Measurements from ENCODE around the gene MGME1. TPM values are rescaled to one million over a fixed set of nuclear protein-coding genes. Genes with fewer than 3 reads are reported as not detected.

Gene MGME1
- total and polyA plus RNA-seq, 2 of the 13 experiments (the other 11 are each of a cell fraction or from before 2014, with no cell fraction given), result 36.7 to 66.6 TPM

DNA sequence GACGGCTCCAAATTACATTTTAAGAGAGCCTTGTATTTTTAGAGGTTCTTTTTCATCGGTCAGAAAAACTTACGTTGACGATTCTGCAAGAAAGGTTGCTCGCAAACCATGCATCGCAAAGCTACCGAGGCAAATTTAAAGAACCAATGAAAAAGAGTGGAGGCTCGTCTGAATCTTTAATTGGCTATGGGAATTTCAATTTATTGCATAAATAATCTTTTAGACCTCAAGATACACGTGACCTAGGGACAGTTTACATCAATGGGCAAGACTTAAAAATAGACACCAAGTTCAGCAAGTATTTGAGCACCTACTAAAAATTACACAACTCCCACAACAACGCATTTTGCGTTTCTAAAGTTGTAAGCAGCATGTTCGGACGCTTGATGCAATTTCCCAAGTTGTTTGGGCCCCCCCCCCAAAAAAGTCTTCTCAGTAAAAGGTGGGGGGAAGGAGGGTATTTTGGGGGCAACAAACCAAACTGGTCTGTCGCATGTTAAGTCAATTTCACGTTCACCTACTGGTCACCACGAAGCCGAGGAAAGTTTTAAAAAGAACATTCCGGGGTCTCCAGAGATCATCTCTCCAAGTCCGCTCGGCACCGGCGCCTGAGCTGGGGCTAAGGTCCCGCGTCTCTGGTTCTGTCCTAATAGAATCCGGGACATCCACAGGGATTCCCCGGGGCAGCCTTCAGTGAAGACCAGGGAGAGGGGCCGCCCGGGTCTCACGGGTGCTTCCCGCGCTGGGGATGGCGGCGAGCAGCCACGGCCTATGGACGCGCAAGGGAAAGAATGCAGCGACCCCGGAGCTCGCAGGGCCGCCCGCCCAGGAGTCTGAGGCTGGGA lies 1.1 kb upstream of the MGME1 start (continued):
- TF ChIP-seq, protein P1, sequence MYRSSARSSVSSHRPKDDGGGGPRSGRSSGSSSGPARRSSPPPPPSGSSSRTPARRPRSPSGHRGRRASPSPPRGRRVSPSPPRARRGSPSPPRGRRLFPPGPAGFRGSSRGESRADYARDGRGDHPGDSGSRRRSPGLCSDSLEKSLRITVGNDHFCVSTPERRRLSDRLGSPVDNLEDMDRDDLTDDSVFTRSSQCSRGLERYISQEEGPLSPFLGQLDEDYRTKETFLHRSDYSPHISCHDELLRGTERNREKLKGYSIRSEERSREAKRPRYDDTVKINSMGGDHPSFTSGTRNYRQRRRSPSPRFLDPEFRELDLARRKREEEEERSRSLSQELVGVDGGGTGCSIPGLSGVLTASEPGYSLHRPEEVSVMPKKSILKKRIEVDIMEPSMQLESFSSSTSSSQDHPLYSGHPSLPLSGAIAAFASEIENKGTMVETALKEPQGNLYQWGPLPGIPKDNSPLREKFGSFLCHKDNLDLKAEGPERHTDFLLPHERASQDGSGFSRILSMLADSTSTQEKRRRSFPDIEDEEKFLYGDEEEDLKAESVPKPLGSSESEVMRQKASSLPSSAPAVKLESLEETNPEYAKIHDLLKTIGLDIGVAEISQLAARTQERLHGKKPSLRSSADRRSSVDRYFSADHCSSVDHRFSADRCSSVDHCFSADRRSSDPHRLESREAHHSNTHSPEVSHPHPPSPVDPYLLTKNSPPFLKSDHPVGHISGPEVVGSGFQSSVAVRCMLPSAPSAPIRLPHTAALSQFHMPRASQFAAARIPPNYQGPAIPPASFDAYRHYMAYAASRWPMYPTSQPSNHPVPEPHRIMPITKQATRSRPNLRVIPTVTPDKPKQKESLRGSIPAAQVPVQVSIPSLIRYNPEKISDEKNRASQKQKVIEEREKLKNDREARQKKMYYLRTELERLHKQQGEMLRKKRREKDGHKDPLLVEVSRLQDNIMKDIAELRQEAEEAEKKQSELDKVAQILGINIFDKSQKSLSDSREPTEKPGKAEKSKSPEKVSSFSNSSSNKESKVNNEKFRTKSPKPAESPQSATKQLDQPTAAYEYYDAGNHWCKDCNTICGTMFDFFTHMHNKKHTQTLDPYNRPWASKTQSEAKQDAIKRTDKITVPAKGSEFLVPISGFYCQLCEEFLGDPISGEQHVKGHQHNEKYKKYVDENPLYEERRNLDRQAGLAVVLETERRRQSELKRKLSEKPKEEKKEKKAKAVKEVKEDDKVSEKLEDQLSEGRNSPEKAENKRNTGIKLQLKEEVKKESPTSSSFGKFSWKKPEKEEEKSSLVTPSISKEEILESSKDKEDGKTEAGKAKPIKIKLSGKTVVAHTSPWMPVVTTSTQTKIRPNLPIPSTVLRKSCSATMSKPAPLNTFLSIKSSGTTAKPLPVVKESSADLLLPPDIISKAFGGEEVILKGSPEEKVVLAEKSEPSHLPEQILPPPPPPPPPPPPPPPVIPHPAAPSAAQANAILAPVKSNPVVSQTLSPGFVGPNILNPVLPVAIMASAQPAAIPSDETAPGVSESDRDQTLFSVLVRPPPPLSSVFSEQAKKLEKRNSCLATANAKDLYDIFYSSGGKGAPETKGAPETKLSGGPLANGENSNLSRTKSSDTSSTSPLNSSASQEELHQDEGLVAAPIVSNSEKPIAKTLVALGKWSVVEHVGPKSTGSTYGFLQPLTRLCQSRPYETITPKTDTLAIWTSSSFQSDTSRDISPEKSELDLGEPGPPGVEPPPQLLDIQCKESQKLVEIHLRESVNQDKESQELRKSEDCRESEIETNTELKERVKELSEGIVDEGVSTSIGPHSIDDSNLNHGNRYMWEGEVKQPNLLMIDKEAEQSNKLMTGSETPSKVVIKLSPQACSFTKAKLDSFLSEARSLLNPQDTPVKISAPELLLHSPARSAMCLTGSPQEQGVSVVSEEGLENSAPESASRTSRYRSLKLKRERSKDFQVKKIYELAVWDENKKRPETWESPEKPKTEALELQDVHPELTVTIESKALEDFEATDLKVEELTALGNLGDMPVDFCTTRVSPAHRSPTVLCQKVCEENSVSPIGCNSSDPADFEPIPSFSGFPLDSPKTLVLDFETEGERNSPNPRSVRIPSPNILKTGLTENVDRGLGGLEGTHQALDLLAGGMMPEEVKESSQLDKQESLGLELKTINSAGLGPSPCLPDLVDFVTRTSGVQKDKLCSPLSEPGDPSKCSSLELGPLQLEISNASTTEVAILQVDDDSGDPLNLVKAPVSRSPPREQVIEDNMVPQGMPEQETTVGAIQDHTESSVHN (CRISPR knock-in tag; IDR thresholded peaks at IDR 0.05), result no peak
- TF ChIP-seq SOX6 (IDR thresholded peaks at IDR 0.05) (no peak), SOX6 (CRISPR knock-in tag; IDR thresholded peaks at IDR 0.05) (no peak), HOXA5 (CRISPR knock-in tag; IDR thresholded peaks at IDR 0.05) (0 out of 2 replicates have a peak, but pooled peaks have one; percentile 9), PCBP1 (IDR thresholded peaks at IDR 0.05; ENCODE audit: borderline replicate concordance, low read depth, low read length) (0 out of 2 replicates have a peak, but pooled peaks have one; percentile 76), SMAD1 (CRISPR knock-in tag; IDR thresholded peaks at IDR 0.05; ENCODE audit: borderline replicate concordance, low read depth) (no peak), ZNF7 (CRISPR knock-in tag; IDR thresholded peaks at IDR 0.05) (no peak), ZFP36L1 (CRISPR knock-in tag; IDR thresholded peaks at IDR 0.05) (no peak), ZNF234 (CRISPR knock-in tag; conservative IDR thresholded peaks at IDR 0.05) (0 out of 2 replicates have a peak, but pooled peaks have one; percentile 5), ZSCAN25 (CRISPR knock-in tag; IDR thresholded peaks at IDR 0.05) (peak; percentile 0), HES4 (CRISPR knock-in tag; IDR thresholded peaks at IDR 0.05; ENCODE audit: borderline replicate concordance) (no peak), ZNF256 (CRISPR knock-in tag; conservative IDR thresholded peaks at IDR 0.05) (0 out of 2 replicates have a peak, but pooled peaks have one; percentile 24), ZNF343 (CRISPR knock-in tag; IDR thresholded peaks at IDR 0.05) (no peak)
- TF ChIP-seq, protein P2, sequence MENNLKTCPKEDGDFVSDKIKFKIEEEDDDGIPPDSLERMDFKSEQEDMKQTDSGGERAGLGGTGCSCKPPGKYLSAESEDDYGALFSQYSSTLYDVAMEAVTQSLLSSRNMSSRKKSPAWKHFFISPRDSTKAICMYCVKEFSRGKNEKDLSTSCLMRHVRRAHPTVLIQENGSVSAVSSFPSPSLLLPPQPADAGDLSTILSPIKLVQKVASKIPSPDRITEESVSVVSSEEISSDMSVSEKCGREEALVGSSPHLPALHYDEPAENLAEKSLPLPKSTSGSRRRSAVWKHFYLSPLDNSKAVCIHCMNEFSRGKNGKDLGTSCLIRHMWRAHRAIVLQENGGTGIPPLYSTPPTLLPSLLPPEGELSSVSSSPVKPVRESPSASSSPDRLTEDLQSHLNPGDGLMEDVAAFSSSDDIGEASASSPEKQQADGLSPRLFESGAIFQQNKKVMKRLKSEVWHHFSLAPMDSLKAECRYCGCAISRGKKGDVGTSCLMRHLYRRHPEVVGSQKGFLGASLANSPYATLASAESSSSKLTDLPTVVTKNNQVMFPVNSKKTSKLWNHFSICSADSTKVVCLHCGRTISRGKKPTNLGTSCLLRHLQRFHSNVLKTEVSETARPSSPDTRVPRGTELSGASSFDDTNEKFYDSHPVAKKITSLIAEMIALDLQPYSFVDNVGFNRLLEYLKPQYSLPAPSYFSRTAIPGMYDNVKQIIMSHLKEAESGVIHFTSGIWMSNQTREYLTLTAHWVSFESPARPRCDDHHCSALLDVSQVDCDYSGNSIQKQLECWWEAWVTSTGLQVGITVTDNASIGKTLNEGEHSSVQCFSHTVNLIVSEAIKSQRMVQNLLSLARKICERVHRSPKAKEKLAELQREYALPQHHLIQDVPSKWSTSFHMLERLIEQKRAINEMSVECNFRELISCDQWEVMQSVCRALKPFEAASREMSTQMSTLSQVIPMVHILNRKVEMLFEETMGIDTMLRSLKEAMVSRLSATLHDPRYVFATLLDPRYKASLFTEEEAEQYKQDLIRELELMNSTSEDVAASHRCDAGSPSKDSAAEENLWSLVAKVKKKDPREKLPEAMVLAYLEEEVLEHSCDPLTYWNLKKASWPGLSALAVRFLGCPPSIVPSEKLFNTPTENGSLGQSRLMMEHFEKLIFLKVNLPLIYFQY (CRISPR knock-in tag; IDR thresholded peaks at IDR 0.05; ENCODE audit: borderline replicate concordance), result 0 out of 2 replicates have a peak, but pooled peaks have one; percentile 47
- TF ChIP-seq, protein P3, sequence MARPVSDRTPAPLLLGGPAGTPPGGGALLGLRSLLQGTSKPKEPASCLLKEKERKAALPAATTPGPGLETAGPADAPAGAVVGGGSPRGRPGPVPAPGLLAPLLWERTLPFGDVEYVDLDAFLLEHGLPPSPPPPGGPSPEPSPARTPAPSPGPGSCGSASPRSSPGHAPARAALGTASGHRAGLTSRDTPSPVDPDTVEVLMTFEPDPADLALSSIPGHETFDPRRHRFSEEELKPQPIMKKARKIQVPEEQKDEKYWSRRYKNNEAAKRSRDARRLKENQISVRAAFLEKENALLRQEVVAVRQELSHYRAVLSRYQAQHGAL (CRISPR knock-in tag; IDR thresholded peaks at IDR 0.05; ENCODE audit: not compliant biosample characterization), result no peak

All from HepG2 (cell line).